Endothelial cell (in vitro differentiated cells): ENCODE data around the gene NEK1. TPM values are rescaled to one million over a fixed set of nuclear protein-coding genes. Genes with fewer than 3 reads are reported as not detected.
"Not testable (repeated sequence)": the region's sequence is repeated elsewhere in the genome, so short reads cannot be mapped to it uniquely, and the experiment has no call there.

Source experiments
- DNase-seq: peaks from one replicate; pipeline ENCODE4 v3.0.0; 2021; ENCODE audit warnings: low spot score
- H3K27ac Mint-ChIP-seq: one replicate; pipeline ENCODE4 v1.8.0; 2021; ENCODE audit warnings: mixed read lengths, inconsistent platforms; ENCODE audit not compliant: unreplicated experiment
- H3K27me3 Mint-ChIP-seq: one replicate; pipeline ENCODE4 v1.8.0; 2021; ENCODE audit warnings: mild to moderate bottlenecking, moderate library complexity, mixed read lengths, inconsistent platforms; ENCODE audit not compliant: unreplicated experiment
- H3K36me3 Mint-ChIP-seq: one replicate; pipeline ENCODE4 v1.8.0; 2021; ENCODE audit warnings: mild to moderate bottlenecking, low read depth, mixed read lengths, inconsistent platforms; ENCODE audit not compliant: unreplicated experiment
- H3K4me1 Mint-ChIP-seq: one replicate; pipeline ENCODE4 v1.8.0; 2021; ENCODE audit warnings: mild to moderate bottlenecking, mixed read lengths, inconsistent platforms; ENCODE audit not compliant: unreplicated experiment
- H3K4me3 Mint-ChIP-seq: one replicate; pipeline ENCODE4 v1.8.0; 2021; ENCODE audit warnings: mild to moderate bottlenecking, mixed read lengths, inconsistent platforms; ENCODE audit not compliant: unreplicated experiment
- H3K9me3 Mint-ChIP-seq: one replicate; pipeline ENCODE4 v1.8.0; 2021; ENCODE audit warnings: mixed read lengths, inconsistent platforms; ENCODE audit not compliant: unreplicated experiment
- total RNA-seq: library from RNA; stranded (reverse); fragmentation: NEBNext Ultra II Directional; extraction: Animal tissue kit (Norgen Biotek cat#: 25700); gene quantifications from one replicate; pipeline ENCODE4 v1.2.1, GENCODE V29; 2021; ENCODE audit not compliant: unreplicated experiment
- TF ChIP-seq, protein P1 (sequence below): fragments of 200-600 bp; sonication (generic); IDR thresholded peaks from one replicate; pipeline ENCODE4 v1.5.0; 2021; ENCODE audit warnings: antibody characterized with exemption; ENCODE audit not compliant: unreplicated experiment

NEK1 gene
- total RNA-seq, 1 donor from 2014 or later, result 12.5 TPM

- H3K4me1 Mint-ChIP-seq, result peaks cover 17% of the 10 kb centered on the region
- no peak overlapping the region for H3K27ac Mint-ChIP-seq
- no peaks in the 10 kb centered on the region for H3K27me3 Mint-ChIP-seq
- no peak overlapping the region for H3K4me3 Mint-ChIP-seq
- no peaks in the 10 kb centered on the region for H3K9me3 Mint-ChIP-seq
- TF ChIP-seq, protein P1, sequence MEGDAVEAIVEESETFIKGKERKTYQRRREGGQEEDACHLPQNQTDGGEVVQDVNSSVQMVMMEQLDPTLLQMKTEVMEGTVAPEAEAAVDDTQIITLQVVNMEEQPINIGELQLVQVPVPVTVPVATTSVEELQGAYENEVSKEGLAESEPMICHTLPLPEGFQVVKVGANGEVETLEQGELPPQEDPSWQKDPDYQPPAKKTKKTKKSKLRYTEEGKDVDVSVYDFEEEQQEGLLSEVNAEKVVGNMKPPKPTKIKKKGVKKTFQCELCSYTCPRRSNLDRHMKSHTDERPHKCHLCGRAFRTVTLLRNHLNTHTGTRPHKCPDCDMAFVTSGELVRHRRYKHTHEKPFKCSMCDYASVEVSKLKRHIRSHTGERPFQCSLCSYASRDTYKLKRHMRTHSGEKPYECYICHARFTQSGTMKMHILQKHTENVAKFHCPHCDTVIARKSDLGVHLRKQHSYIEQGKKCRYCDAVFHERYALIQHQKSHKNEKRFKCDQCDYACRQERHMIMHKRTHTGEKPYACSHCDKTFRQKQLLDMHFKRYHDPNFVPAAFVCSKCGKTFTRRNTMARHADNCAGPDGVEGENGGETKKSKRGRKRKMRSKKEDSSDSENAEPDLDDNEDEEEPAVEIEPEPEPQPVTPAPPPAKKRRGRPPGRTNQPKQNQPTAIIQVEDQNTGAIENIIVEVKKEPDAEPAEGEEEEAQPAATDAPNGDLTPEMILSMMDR, result no peak
- no peak for DNase-seq
- H3K36me3 Mint-ChIP-seq, result peaks cover 4% of the 10 kb centered on the region
These were observed 14.2 kb upstream of the NEK1 start for GRCh38 chr4:169626331-169627282.

DNA sequence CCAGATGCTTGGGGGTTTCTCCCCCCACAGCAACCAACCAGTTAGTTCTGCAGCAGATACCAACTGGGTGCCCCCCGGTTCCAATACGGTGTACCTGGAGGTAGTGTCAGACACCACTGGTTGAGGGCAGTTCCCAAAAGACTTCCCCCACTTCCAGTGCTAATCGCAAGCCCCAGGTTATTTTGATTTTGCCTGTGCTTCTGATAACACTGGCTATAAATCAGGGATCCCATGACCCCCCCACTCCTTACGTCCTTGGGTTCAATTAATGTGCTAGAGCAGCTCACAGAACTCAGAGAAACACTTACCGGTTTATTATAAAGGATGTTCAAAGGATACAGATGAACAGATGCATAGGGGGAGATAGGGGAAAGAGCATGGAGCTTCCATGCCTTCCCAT lies 13.5 kb upstream of the NEK1 start:
- TF ChIP-seq, protein P1, result no peak
- Mint-ChIP-seq H3K27ac (no peak overlapping the region), H3K27me3 (no peaks in the 10 kb centered on the region), H3K9me3 (no peaks in the 10 kb centered on the region), H3K36me3 (peaks cover 4% of the 10 kb centered on the region), H3K4me1 (peaks cover 18% of the 10 kb centered on the region), H3K4me3 (no peak overlapping the region)
- no peak for DNase-seq

DNA sequence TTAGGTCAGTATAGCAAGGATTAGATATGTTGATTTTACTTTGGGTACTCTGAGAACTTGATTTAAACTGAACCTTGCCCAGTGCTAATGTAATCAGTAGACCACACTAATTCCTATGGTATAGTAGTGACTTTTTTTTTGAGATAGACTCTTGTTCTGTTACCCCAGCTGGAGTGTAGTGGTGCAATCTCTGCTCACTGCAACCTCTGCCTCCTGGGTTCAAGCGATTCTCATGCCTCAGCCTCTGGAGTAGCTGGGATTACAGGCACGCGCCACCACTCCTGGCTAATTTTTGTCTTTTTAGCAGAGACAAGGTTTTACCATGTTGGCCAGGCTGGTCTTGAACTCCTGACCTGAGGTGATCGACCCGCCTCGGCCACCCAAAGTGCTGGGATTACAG lies 11.6 kb upstream of the NEK1 start:
- not testable (repeated sequence) for H3K27me3 Mint-ChIP-seq, H3K4me3 Mint-ChIP-seq, DNase-seq, H3K9me3 Mint-ChIP-seq, H3K27ac Mint-ChIP-seq, H3K36me3 Mint-ChIP-seq
- H3K4me1 Mint-ChIP-seq, result peaks cover 21% of the 10 kb centered on the region

DNA sequence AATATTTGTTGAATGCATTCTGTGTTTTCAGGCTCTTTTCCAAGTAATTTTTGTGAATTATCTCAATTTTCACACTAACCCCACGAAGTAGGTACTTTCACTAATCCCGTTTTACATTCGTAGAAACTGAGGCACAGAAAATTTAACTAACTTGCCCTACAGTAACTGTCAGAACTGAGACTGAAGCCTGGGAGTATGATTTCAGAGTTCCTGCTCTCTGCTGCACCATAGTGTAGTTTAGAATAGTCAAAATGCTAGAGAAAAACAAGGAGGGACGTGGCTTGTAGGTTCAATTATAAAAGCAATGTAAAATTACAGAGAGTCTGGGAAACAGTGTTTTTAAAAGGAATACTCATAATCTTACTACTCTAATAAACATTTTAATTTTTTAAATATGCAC lies 10.2 kb upstream of the NEK1 start:
- Mint-ChIP-seq H3K36me3 (peaks cover 4% of the 10 kb centered on the region), H3K27me3 (peaks cover 2% of the 10 kb centered on the region), H3K4me1 (peaks cover 27% of the 10 kb centered on the region), H3K9me3 (peaks cover 4% of the 10 kb centered on the region), H3K27ac (peak overlapping the region; percentile 94), H3K4me3 (peak overlapping the region; percentile 95)
- TF ChIP-seq, protein P1, result no peak
- DNase-seq, result no peak

DNA sequence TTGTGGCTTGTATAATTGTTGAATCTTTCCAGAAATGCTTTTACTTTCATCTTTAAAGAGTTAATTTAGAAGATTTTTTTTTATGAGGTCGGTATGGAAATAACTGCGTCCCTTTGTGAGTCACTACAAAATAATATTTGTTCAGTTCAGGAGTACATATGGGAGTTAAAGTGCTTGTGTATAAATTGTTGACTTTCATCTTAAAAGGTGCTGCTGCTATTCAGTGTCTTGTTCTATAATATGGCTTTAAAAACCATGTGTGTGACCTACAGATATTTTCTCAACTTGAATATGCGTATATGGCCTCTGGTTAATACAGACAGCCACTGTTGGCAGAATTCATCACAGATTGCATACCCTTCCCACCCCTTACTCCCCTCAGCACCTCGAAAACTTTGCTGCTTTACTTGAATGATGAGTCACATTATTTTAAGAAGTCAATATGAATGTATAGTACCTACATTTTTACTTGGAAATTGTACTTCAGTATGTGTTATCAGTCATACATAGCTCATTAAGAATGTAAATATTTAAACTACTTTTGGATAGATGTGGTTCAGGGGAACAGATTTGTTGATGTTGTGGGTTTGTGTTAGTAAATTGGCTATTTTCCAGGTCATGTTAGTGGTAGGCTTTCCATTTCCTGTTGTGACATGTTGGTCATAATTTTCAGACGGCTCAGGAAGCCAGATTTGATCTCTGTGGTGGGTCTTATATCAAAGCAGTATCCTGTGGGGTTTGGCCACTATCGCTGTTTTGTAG lies 9.5 kb upstream of the NEK1 start:
- Mint-ChIP-seq H3K4me1 (peaks cover 27% of the 10 kb centered on the region), H3K27me3 (peaks cover 2% of the 10 kb centered on the region), H3K9me3 (peaks cover 4% of the 10 kb centered on the region), H3K4me3 (peak overlapping the region; percentile 95), H3K27ac (peak overlapping the region; percentile 94), H3K36me3 (peaks cover 4% of the 10 kb centered on the region)
- TF ChIP-seq, protein P1, result no peak
- DNase-seq, result no peak
